GM12873 (cell line): ENCODE results near the gene FAM171A1.

Experiments used
- TF ChIP-seq, protein P1 (sequence below): IDR thresholded peaks from 2 replicates; pipeline ENCODE4 v1.5.1; 2012; ENCODE audit warnings: low read depth, mild to moderate bottlenecking, moderate library complexity, low read length, control low read depth; ENCODE audit not compliant: insufficient read depth; ENCODE audit errors: missing control alignments

Gene FAM171A1

DNA sequence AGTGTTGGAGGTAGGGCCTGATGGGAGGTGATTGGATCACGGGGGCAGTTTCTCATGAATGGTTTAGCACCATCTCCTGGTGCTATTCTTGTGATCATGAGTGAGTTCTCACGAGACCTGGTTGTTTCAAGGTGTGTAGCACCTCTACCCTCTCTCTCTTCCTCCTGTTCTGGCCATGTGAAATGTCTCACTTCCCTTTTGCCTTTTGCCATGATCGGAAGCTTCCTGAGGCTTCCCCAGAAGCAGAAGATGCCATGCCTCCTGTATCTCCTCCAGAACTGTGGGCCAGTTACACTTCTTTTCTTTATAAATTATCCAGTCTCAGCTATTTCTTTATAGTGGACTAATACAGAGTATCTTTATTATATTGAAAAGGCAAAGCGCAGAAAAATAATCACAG is 90.1 kb downstream of the FAM171A1 start:
- TF ChIP-seq, protein P1, sequence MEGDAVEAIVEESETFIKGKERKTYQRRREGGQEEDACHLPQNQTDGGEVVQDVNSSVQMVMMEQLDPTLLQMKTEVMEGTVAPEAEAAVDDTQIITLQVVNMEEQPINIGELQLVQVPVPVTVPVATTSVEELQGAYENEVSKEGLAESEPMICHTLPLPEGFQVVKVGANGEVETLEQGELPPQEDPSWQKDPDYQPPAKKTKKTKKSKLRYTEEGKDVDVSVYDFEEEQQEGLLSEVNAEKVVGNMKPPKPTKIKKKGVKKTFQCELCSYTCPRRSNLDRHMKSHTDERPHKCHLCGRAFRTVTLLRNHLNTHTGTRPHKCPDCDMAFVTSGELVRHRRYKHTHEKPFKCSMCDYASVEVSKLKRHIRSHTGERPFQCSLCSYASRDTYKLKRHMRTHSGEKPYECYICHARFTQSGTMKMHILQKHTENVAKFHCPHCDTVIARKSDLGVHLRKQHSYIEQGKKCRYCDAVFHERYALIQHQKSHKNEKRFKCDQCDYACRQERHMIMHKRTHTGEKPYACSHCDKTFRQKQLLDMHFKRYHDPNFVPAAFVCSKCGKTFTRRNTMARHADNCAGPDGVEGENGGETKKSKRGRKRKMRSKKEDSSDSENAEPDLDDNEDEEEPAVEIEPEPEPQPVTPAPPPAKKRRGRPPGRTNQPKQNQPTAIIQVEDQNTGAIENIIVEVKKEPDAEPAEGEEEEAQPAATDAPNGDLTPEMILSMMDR = no peak

DNA sequence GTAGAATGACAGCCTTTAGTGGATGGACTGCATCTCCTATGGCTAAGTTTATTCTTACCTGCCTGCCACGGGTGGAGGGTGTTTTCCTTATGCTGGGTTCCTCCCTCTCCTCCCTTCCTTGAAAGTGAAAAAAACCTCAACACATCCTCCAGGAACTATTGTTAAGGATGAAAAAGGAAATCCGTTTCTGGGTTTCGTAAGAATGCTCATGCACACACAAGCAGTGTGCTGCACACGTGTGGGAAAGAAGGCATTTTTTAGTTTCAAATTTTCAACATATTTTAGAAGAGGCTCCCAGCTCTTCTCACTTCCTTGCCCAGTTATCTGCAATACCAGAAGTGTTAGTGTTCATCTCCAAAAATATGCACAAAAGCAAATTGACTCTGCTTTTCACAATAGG is 90.6 kb downstream of the FAM171A1 start:
- TF ChIP-seq, protein P1 = no peak

DNA sequence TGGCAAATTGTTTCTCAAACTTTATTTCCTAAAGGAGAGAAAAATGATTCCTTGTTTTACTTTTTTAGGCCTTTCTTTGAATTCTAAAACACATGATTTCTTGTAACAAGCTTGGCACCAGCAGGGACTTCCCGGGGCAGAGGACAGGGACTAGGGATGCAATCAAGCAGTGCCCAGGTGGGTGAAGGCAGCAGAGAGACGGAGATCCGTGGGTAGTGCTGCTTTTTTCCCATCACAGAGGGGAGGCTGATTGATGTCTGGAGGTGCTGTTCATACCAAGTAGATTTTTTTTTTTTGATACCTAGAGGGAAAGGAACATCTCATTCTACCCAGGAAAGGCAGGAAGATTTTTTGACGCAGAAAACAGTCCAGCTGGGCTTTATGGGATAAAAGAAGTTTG is 91.9 kb downstream of the FAM171A1 start:
- TF ChIP-seq, protein P1 = no peak

DNA sequence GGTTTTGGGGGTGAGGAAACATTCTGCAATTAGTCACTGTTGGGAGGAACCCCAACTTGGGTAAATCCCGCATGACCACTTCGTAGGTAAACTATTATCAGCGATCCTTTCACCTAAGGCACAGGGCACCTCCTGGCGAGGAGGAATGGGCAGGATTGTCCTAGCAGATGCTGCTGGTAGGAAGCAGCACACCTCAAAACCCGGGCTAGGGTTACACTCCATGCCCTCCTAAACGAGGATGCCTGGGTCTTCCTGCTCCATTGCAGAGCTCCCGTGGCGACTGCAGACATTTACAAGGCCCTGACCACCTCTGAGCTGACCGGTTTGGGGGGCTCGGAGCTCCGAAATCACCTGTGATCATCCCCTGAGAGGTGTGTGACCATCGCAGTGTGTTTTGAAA is 92.3 kb downstream of the FAM171A1 start:
- TF ChIP-seq, protein P1 = no peak

DNA sequence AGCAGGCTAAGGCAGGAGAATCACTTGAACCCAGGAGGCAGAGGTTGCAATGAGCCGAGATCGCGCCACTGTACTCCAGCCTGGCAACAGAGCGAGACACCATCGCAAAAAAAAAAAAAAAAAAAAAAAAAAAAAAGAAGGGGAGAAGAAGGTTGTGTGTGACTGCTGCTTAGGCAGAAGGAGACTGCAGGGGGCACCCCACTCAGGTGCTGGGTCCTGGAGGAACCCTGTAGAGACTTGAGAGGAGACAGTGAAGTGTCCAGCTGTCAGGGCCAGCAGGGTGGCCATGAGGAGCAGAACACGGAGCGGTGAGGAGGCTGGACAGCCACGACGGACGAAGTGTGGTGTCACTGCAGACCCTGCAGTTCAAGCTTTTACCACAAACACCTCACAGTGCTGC is 103.6 kb downstream of the FAM171A1 start:
- TF ChIP-seq, protein P1 = peak; percentile 9

DNA sequence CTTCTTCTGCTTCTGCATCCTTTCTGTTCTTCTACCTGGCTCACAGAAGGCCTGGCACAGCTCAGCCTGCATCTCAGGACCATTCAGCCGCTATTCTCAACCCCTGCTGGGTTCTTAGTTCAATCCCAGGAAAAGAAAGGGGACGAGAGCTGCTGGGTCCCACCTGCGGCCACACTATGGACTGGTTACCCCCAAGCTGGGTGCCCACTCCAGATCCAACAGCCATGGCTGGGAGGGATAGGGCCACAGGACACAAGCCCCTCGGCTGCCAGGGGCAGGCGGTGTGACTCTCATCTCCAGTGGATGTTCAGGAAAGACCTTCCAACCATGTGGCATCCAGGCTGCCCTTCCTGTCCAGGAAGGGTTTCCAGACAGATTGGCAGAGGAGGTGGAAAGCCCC is 105.0 kb downstream of the FAM171A1 start:
- TF ChIP-seq, protein P1 = no peak

DNA sequence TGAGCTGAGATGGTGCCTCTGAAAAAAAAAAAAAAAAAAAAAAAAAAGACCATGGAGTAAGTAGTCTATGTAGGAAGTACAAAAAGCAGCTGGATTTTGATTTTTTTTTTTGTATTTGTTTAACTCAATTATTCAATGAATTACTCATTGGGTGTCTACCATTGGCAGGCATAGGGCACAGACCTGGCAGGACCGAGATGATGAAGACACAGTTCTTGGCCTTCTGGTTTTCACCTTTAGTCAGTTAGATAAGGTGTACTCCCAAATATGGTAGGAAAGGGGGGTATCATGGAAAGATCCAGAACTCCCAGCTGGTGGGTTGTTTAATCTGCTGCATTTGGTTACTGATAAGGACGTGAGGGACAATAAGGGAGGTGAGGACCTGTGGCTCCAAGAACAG is 105.5 kb downstream of the FAM171A1 start:
- TF ChIP-seq, protein P1 = no peak
